ENCODE data around the gene COL4A1. TPM values are rescaled to one million over a fixed set of nuclear protein-coding genes. Genes with fewer than 3 reads are reported as not detected.

COL4A1 gene
- total RNA-seq, 2 donors from 2014 or later, result 140 to 201 TPM

GRCh38 chr13:110336681-110337080 lies 29.7 kb upstream of the COL4A1 start:
- Histone ChIP-seq H3K36me3 (no peaks in the 10 kb centered on the region), H3K27me3 (no peaks in the 10 kb centered on the region), H3K4me1 (peaks cover 0 to 88% of the 10 kb centered on the region in 2 donors), H3K27ac (peak overlapping the region; percentile 91 to 93), H3K9me3 (no peaks in the 10 kb centered on the region), H3K4me3 (no peak overlapping the region)
- TF ChIP-seq CTCF (IDR thresholded peaks at IDR 0.05), result no peak
- no peak for DNase-seq (ENCODE audit: low spot score)

DNA sequence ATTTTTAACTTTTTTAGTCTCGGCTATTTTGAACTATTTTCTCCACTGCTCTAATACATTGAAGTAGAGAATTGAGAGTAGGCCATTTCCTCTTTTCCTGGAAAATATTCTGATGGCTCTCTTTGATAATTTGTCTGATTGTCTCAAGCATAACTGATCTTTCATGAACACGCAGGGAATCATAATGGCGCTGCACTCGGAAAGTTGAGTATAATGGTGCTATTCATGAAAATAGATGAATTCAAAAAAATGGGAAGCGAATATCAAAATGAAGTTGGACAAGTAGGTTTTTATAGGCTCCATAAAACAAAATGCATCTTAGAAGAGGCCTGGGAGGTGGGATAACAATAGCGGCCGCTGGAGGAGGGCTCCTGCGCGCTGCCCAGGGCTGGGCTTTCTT lies 29.2 kb upstream of the COL4A1 start:
- Histone ChIP-seq H3K4me3 (no peak overlapping the region), H3K4me1 (peaks cover 0 to 88% of the 10 kb centered on the region in 2 donors), H3K27ac (peak overlapping the region; percentile 91 to 93), H3K27me3 (no peaks in the 10 kb centered on the region), H3K9me3 (no peaks in the 10 kb centered on the region), H3K36me3 (no peaks in the 10 kb centered on the region)
- no peak for DNase-seq (ENCODE audit: low spot score)
- no peak for TF ChIP-seq CTCF (IDR thresholded peaks at IDR 0.05)

GRCh38 chr13:110334841-110335490 lies 28.0 kb upstream of the COL4A1 start:
- no peak for TF ChIP-seq CTCF (IDR thresholded peaks at IDR 0.05)
- no peaks in the 10 kb centered on the region for H3K27me3 ChIP-seq
- H3K9me3 ChIP-seq, result no peaks in the 10 kb centered on the region
- DNase-seq (ENCODE audit: low spot score), result no peak
- H3K4me3 ChIP-seq, result no peak overlapping the region
- no peaks in the 10 kb centered on the region for H3K36me3 ChIP-seq
- peak overlapping the region in 1 of 2 donors; percentile 91 for H3K27ac ChIP-seq
- peaks cover 0 to 88% of the 10 kb centered on the region in 2 donors for H3K4me1 ChIP-seq

- Histone ChIP-seq H3K27ac (no peak overlapping the region), H3K27me3 (no peaks in the 10 kb centered on the region), H3K4me3 (no peak overlapping the region), H3K9me3 (no peaks in the 10 kb centered on the region), H3K36me3 (no peaks in the 10 kb centered on the region), H3K4me1 (peaks cover 0 to 88% of the 10 kb centered on the region in 2 donors)
- TF ChIP-seq CTCF (IDR thresholded peaks at IDR 0.05), result no peak
- DNase-seq (ENCODE audit: low spot score), result no peak
Observed at GRCh38 chr13:110334256-110334655, 27.3 kb upstream of the COL4A1 start.

- Histone ChIP-seq H3K27ac (no peak overlapping the region), H3K4me3 (no peak overlapping the region), H3K27me3 (no peaks in the 10 kb centered on the region), H3K36me3 (no peaks in the 10 kb centered on the region), H3K4me1 (peaks cover 0 to 88% of the 10 kb centered on the region in 2 donors), H3K9me3 (no peaks in the 10 kb centered on the region)
- DNase-seq (ENCODE audit: low spot score), result no peak
- TF ChIP-seq CTCF (IDR thresholded peaks at IDR 0.05), result no peak
Observed at GRCh38 chr13:110333837-110334236, 26.9 kb upstream of the COL4A1 start.

- no peak overlapping the region for H3K4me3 ChIP-seq
- peaks cover 0 to 88% of the 10 kb centered on the region in 2 donors for H3K4me1 ChIP-seq
- no peaks in the 10 kb centered on the region for H3K36me3 ChIP-seq
- H3K9me3 ChIP-seq, result no peaks in the 10 kb centered on the region
- H3K27me3 ChIP-seq, result no peaks in the 10 kb centered on the region
- no peak for TF ChIP-seq CTCF (IDR thresholded peaks at IDR 0.05)
- H3K27ac ChIP-seq, result no peak overlapping the region
- DNase-seq (ENCODE audit: low spot score), result no peak
Observed at GRCh38 chr13:110332750-110333149, 25.8 kb upstream of the COL4A1 start.

Data from right atrium auricular region (tissue), 2 donors.